AG09319 (cell line): ENCODE measurements around the gene FAM98B.

ENCODE experiments used
- DNase-seq: peaks from one replicate; pipeline ENCODE4 v3.0.0-alpha.2; 2010; ENCODE audit warnings: low read depth; ENCODE audit errors: extremely low read depth
- CTCF ChIP-seq: IDR thresholded peaks from 2 replicates; pipeline ENCODE4 v1.5.1; 2011; ENCODE audit warnings: low read depth, mild to moderate bottlenecking, inconsistent platforms, low read length, moderate library complexity

The FAM98B gene

GRCh38 chr15:38517312-38517975 is 63.5 kb downstream of the FAM98B start:
- no peak for DNase-seq
- TF ChIP-seq CTCF: no peak

- TF ChIP-seq CTCF: no peak
- DNase-seq: no peak
Observed at GRCh38 chr15:38518084-38518483, 64.2 kb downstream of the FAM98B start.

DNA sequence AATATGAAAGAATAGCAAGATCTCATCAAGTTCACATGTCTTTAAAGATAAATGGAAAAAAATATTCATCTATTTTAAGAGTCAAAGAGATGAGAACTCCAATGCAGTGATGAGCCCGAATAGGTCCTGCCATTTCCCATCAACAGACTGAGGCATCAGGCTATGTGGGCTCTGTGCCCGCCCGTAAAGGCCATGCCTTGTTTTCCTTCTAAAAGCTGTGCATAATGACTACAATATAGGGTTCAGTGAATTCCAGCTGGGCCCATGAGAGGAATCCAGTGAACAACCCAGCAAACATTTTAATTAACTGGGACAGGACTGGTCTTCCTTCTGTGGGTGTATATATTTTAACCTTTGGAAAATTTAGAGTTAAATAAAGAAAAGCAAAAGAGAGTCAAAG is 66.1 kb downstream of the FAM98B start:
- no peak for DNase-seq
- no peak for TF ChIP-seq CTCF

DNA sequence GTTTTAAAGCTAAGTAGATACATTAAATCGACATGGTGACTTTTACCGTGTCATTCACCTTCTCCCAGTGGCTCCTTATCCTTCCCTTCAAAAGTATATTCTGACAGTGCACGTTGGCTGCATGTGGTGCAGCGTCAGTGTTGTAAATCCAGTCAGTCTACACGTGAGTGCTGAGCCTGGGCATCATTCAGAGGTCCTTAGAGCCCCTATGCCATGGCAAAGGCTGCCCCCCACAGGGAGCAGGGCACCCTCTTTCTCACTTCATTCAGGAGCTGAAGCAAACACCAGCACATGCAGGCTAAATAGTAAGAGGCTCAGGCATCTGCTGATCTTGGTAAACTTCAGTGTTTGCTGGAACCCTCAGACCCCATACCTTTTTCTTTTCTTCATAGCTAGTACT is 67.4 kb downstream of the FAM98B start:
- TF ChIP-seq CTCF: no peak
- no peak for DNase-seq

DNA sequence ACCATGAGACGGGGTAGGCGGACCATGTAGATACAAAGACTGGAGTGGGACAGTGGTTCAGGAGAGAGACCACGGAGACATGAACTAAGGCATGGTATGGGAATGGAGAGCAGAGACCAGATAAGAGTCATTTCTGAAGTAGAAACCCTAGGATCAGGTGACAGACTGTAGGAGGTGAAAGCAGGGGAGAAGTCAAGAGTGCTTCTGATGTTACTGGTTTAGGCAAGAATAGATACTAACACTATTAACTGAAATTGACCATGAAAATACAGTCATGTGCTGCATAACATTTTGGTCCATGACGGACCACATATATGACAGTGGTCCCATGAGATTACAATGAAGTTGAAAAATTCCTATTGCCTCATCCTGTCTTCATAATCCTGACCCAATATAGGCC is 69.0 kb downstream of the FAM98B start:
- TF ChIP-seq CTCF: no peak

DNA sequence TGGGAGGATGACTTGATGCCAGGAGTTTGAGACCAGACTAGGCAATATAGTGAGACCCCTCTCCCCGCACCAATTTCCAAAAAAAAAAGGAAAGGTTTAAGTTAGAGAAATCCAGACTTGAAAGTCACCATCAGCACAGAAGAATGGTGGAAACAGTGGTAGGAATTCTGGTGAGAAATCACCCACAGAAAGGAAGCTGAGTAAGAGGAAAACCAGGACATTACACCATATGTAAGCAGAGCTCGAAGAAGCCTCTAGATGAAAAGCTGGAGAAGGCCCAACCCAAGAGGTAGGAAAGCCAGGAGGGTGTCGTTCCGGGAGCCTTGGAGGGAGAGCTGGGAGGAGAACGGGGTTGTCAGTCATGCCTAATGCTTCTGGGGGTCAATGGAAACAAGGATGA is 70.2 kb downstream of the FAM98B start:
- TF ChIP-seq CTCF: no peak

More for the DNA sequence above, 69.0 kb downstream of the FAM98B start:
- DNase-seq: no peak

GRCh38 chr15:38525489-38525888 is 71.6 kb downstream of the FAM98B start:
- no peak for TF ChIP-seq CTCF

More for the DNA sequence above, 70.2 kb downstream of the FAM98B start:
- no peak for DNase-seq

More at GRCh38 chr15:38525489-38525888, 71.6 kb downstream of the FAM98B start:
- no peak for DNase-seq
